ENCODE measurements around the gene PSMD13. TPM values are rescaled to one million over a fixed set of nuclear protein-coding genes. Genes with fewer than 3 reads are reported as not detected.

Gene PSMD13
- total RNA-seq, 5 donors from 2014 or later (not counting 1 experiment from before 2014, with no cell fraction given): 74.0 to 115 (median 108) TPM

- WGBS (ENCODE audit: insufficient coverage): 100% methylated on average over 6 of the region's 10 CpGs
- H3K4me1 ChIP-seq (ENCODE audit: control insufficient read depth in 1 of 2, extremely low read depth in 1 of 2, insufficient read depth in 2 of 2, low read length in 2 of 2): peaks cover 2 to 10% of the 10 kb centered on the region in 2 experiments
- Mint-ChIP-seq H3K36me3 (peaks cover 22% of the 10 kb centered on the region), H3K9me3 (no peaks in the 10 kb centered on the region), H3K4me1 (peaks cover 16 to 21% (median 20%) of the 10 kb centered on the region in 3 donors), H3K27me3 (no peaks in the 10 kb centered on the region), H3K27ac (no peak overlapping the region), H3K4me3 (no peak overlapping the region)
- no peaks in the 10 kb centered on the region for H3K9me3 ChIP-seq
- DNase-seq (no peak), ATAC-seq (replicated peaks in 1 of 4) (no peak)
- no peak overlapping the region for H3K4me3 ChIP-seq (ENCODE audit: control insufficient read depth in 1 of 2, extremely low read depth in 1 of 2, low read length in 1 of 2)
- no peaks in the 10 kb centered on the region for H3K27me3 ChIP-seq (replicated peaks in 1 of 2; ENCODE audit: control insufficient read depth in 2 of 2, extremely low read depth in 1 of 2, insufficient read depth in 2 of 2, low read length in 1 of 2)
- POLR2A ChIA-PET: interaction anchor here (0.6 to 0.7 kb wide), 3 partner anchors 11 to 14 kb away, joined by 3 read pairs; no protein-coding TSS in a partner anchor
- CTCF ChIA-PET: no interaction called here
- H3K27ac ChIP-seq (ENCODE audit: low read length): no peak overlapping the region
- H3K36me3 ChIP-seq (ENCODE audit: control insufficient read depth in 2 of 2, extremely low read depth in 1 of 2, insufficient read depth in 1 of 2, low read length in 1 of 2): peaks cover 0 to 2% of the 10 kb centered on the region in 2 donors
Measured at GRCh38 chr11:230431-230830, 6.3 kb upstream of the PSMD13 start.

- 96% methylated on average over 19 of the region's 20 CpGs for WGBS (ENCODE audit: insufficient coverage)
- H3K27ac ChIP-seq (ENCODE audit: low read length): no peak overlapping the region
- H3K36me3 Mint-ChIP-seq: peaks cover 14% of the 10 kb centered on the region
- peaks cover 25 to 32% (median 28%) of the 10 kb centered on the region in 3 donors for H3K4me1 Mint-ChIP-seq
- peaks cover 11 to 22% of the 10 kb centered on the region in 2 experiments for H3K4me1 ChIP-seq (ENCODE audit: control insufficient read depth in 1 of 2, extremely low read depth in 1 of 2, insufficient read depth in 2 of 2, low read length in 2 of 2)
- DNase-seq (no peak), ATAC-seq (replicated peaks in 1 of 4) (no peak)
- POLR2A ChIA-PET: no interaction called here
- no peaks in the 10 kb centered on the region for H3K9me3 ChIP-seq
- CTCF ChIA-PET: no interaction called here
- no peak overlapping the region for H3K27ac Mint-ChIP-seq
- no peaks in the 10 kb centered on the region for H3K9me3 Mint-ChIP-seq
- H3K27me3 ChIP-seq (replicated peaks in 1 of 2; ENCODE audit: control insufficient read depth in 2 of 2, extremely low read depth in 1 of 2, insufficient read depth in 2 of 2, low read length in 1 of 2): no peaks in the 10 kb centered on the region
- H3K4me3 Mint-ChIP-seq: no peak overlapping the region
- no peak overlapping the region for H3K4me3 ChIP-seq (ENCODE audit: control insufficient read depth in 1 of 2, extremely low read depth in 1 of 2, low read length in 1 of 2)
- H3K36me3 ChIP-seq (ENCODE audit: control insufficient read depth in 2 of 2, extremely low read depth in 1 of 2, insufficient read depth in 1 of 2, low read length in 1 of 2): peaks cover 0 to 2% of the 10 kb centered on the region in 2 donors
- H3K27me3 Mint-ChIP-seq: no peaks in the 10 kb centered on the region
Measured at GRCh38 chr11:232783-233565, 3.8 kb upstream of the PSMD13 start.

- H3K9me3 ChIP-seq: no peaks in the 10 kb centered on the region
- DNase-seq (no peak), ATAC-seq (replicated peaks in 1 of 4) (no peak)
- no peaks in the 10 kb centered on the region for H3K27me3 Mint-ChIP-seq
- peak overlapping the region; percentile 73 for H3K27ac ChIP-seq (ENCODE audit: low read length)
- peaks cover 12 to 25% of the 10 kb centered on the region in 2 experiments for H3K4me1 ChIP-seq (ENCODE audit: control insufficient read depth in 1 of 2, extremely low read depth in 1 of 2, insufficient read depth in 2 of 2, low read length in 2 of 2)
- H3K9me3 Mint-ChIP-seq: no peaks in the 10 kb centered on the region
- ChIA-PET CTCF (no interaction called here), POLR2A (interaction anchor here in 1 of 2 donors (0.6 to 1.0 kb wide), 3 partner anchors 22 to 32 kb away, joined by 3 to 4 read pairs (median 3); partner anchors contain the start of genes BET1L and RIC8A)
- peaks cover 33 to 44% (median 41%) of the 10 kb centered on the region in 3 donors for H3K4me1 Mint-ChIP-seq
- WGBS (ENCODE audit: insufficient coverage): 81% methylated on average over 7 of the region's 8 CpGs
- H3K27ac Mint-ChIP-seq: peak overlapping the region; percentile 83 to 85
- peaks cover 5 to 6% of the 10 kb centered on the region in 2 donors for H3K36me3 ChIP-seq (ENCODE audit: control insufficient read depth in 2 of 2, extremely low read depth in 1 of 2, insufficient read depth in 1 of 2, low read length in 1 of 2)
- H3K27me3 ChIP-seq (replicated peaks in 1 of 2; ENCODE audit: control insufficient read depth in 2 of 2, extremely low read depth in 1 of 2, insufficient read depth in 2 of 2, low read length in 1 of 2): no peaks in the 10 kb centered on the region
- peak overlapping the region in 1 of 2 donors; percentile 100 for H3K4me3 ChIP-seq (ENCODE audit: control insufficient read depth in 1 of 2, extremely low read depth in 1 of 2, low read length in 1 of 2)
- H3K4me3 Mint-ChIP-seq: peak overlapping the region; percentile 81 to 94 (median 90)
- peaks cover 4% of the 10 kb centered on the region for H3K36me3 Mint-ChIP-seq
Measured at GRCh38 chr11:235180-235579, 1.6 kb upstream of the PSMD13 start.

GRCh38 chr11:235609-235996 lies 1.2 kb upstream of the PSMD13 start:
- Histone ChIP-seq H3K27me3 (replicated peaks in 1 of 2; ENCODE audit: control insufficient read depth in 2 of 2, extremely low read depth in 1 of 2, insufficient read depth in 2 of 2, low read length in 1 of 2) (no peaks in the 10 kb centered on the region), H3K9me3 (no peaks in the 10 kb centered on the region), H3K36me3 (ENCODE audit: control insufficient read depth in 2 of 2, extremely low read depth in 1 of 2, insufficient read depth in 1 of 2, low read length in 1 of 2) (peaks cover 5 to 9% of the 10 kb centered on the region in 2 donors), H3K27ac (ENCODE audit: low read length) (peak overlapping the region; percentile 73), H3K4me3 (ENCODE audit: control insufficient read depth in 1 of 2, extremely low read depth in 1 of 2, low read length in 1 of 2) (peak overlapping the region; percentile 60 to 100), H3K4me1 (ENCODE audit: control insufficient read depth in 1 of 2, extremely low read depth in 1 of 2, insufficient read depth in 2 of 2, low read length in 2 of 2) (peaks cover 12 to 25% of the 10 kb centered on the region in 2 experiments)
- H3K4me1 Mint-ChIP-seq: peaks cover 36 to 44% (median 43%) of the 10 kb centered on the region in 3 donors
- H3K4me3 Mint-ChIP-seq: peak overlapping the region; percentile 81 to 94 (median 90)
- POLR2A ChIA-PET: interaction anchor here in 1 of 2 donors (1.0 kb wide), 1 partner anchor 28 kb away, joined by 4 read pairs; the partner anchor contains the start of genes BET1L and RIC8A
- no peaks in the 10 kb centered on the region for H3K9me3 Mint-ChIP-seq
- DNase-seq (peak in 24 of 35 experiments; percentile 54 to 87 (median 70)), ATAC-seq (replicated peaks in 1 of 4) (peak; percentile 35 to 73 (median 42))
- peaks cover 5% of the 10 kb centered on the region for H3K36me3 Mint-ChIP-seq
- WGBS (ENCODE audit: insufficient coverage): 3% methylated on average over 7 of the region's 13 CpGs
- CTCF ChIA-PET: no interaction called here
- H3K27me3 Mint-ChIP-seq: no peaks in the 10 kb centered on the region
- H3K27ac Mint-ChIP-seq: peak overlapping the region; percentile 83 to 85

GRCh38 chr11:235997-236773 lies 591 bp upstream of the PSMD13 start, which contains the start of gene SIRT3:
Gene SIRT3 (minus strand): TSS chr11:236342. CDS start chr11:236328, 14 bp downstream.
- Mint-ChIP-seq H3K4me1 (peaks cover 38 to 46% (median 44%) of the 10 kb centered on the region in 3 donors), H3K4me3 (peak within 1 kb of the TSS; percentile 94 to 98 (median 96)), H3K36me3 (peaks cover 6% of the 10 kb centered on the region), H3K27ac (peak within 1 kb of the TSS; percentile 99 to 100), H3K9me3 (no peaks in the 10 kb centered on the region), H3K27me3 (no peaks in the 10 kb centered on the region)
- Histone ChIP-seq H3K4me1 (ENCODE audit: control insufficient read depth in 1 of 2, extremely low read depth in 1 of 2, insufficient read depth in 2 of 2, low read length in 2 of 2) (peaks cover 12 to 25% of the 10 kb centered on the region in 2 experiments), H3K36me3 (ENCODE audit: control insufficient read depth in 2 of 2, extremely low read depth in 1 of 2, insufficient read depth in 1 of 2, low read length in 1 of 2) (peaks cover 5 to 12% of the 10 kb centered on the region in 2 donors), H3K27me3 (replicated peaks in 1 of 2; ENCODE audit: control insufficient read depth in 2 of 2, extremely low read depth in 1 of 2, insufficient read depth in 2 of 2, low read length in 1 of 2) (no peaks in the 10 kb centered on the region), H3K9me3 (no peaks in the 10 kb centered on the region), H3K4me3 (ENCODE audit: control insufficient read depth in 1 of 2, extremely low read depth in 1 of 2, low read length in 1 of 2) (peak within 1 kb of the TSS; percentile 96 to 100), H3K27ac (ENCODE audit: low read length) (peak within 1 kb of the TSS; percentile 99)
- ATAC-seq (replicated peaks in 1 of 4) (peak; percentile 77 to 90 (median 87)), DNase-seq (peak; percentile 70 to 93 (median 82))
- CTCF ChIA-PET: interaction anchor here in 1 of 2 donors (0.8 to 1.1 kb wide), 3 partner anchors 29 to 171 kb away, joined by 3 read pairs; partner anchors contain the start of genes BET1L and PGGHG
- POLR2A ChIA-PET: interaction anchor here in 1 of 2 donors (0.6 to 2.0 kb wide), 2 partner anchors 15 to 28 kb away, joined by 5 to 13 read pairs; no protein-coding TSS in a partner anchor
- under 1% methylated on average over 41 of the region's 70 CpGs for WGBS (ENCODE audit: insufficient coverage)
